ENCODE results near the gene ATP8A2.

The ATP8A2 gene

GRCh38 chr13:26021956-26022355, 650.2 kb downstream of the ATP8A2 start:
- TF ChIP-seq, protein P1, sequence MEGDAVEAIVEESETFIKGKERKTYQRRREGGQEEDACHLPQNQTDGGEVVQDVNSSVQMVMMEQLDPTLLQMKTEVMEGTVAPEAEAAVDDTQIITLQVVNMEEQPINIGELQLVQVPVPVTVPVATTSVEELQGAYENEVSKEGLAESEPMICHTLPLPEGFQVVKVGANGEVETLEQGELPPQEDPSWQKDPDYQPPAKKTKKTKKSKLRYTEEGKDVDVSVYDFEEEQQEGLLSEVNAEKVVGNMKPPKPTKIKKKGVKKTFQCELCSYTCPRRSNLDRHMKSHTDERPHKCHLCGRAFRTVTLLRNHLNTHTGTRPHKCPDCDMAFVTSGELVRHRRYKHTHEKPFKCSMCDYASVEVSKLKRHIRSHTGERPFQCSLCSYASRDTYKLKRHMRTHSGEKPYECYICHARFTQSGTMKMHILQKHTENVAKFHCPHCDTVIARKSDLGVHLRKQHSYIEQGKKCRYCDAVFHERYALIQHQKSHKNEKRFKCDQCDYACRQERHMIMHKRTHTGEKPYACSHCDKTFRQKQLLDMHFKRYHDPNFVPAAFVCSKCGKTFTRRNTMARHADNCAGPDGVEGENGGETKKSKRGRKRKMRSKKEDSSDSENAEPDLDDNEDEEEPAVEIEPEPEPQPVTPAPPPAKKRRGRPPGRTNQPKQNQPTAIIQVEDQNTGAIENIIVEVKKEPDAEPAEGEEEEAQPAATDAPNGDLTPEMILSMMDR (conservative IDR thresholded peaks at IDR 0.05; ENCODE audit: control insufficient read depth, insufficient read depth, low read depth, low read length) = no peak
- DNase-seq (ENCODE audit: low read depth) = no peak
- no peak overlapping the region for H3K4me3 ChIP-seq (ENCODE audit: control insufficient read depth, low read depth, low read length)

DNA sequence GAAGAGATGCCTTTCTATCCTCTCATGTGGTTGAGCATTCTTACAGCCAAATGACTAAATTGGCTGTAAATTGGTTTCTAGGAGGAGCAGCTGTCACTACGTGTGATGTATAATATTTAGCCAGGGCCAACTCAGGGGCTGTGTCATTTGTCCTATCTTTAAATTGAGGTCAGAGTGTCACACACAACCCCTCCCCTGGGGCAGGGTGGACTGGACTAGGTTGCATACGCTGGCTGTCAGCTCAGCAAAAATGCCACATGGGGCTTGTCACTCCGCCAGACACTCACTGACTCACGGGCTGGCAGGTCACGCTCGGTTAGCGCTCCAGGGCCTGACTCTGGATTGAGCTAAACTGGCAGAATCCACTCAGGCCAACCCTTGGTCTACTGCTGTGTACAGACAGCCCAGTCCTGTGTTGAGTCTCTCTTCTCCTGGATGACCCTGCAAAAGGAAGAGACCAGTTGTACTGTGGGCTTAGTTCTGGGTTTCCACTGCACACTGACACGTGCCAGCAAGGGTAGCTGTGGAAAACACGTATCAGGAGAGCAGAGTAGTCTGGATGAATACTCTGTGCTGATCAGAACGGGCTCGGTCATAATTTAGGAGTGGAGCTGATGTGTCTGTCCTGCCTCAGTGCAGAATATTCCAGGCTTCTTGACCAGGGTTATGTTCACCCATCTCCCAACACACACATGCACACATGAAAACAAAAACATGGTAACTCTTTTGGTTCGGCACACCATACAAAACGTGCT, 650.9 kb downstream of the ATP8A2 start:
- no peak overlapping the region for H3K4me3 ChIP-seq (ENCODE audit: control insufficient read depth, low read depth, low read length)
- peak; percentile 10 for DNase-seq (ENCODE audit: low read depth)
- TF ChIP-seq, protein P1 (conservative IDR thresholded peaks at IDR 0.05; ENCODE audit: control insufficient read depth, insufficient read depth, low read depth, low read length) = no peak

DNA sequence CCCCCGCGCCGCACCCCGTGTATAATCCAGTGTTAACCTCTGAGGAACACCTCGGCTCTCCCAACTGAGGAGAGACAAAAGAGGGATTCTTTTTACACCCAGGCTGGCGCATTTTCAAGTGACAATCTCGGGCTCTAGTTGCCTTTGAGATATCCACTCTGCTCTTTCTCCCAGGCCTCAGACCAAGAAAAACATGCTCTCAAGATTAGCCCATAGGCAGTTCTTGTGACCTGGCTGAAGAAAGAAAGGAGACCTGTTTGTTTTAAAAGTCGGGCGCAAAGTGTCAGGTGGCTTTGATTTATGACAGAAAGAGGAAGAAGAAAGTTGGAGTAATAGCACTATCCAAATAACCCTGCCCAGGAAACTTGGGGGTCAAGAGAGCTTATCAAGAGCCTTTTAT, 652.8 kb downstream of the ATP8A2 start:
- no peak overlapping the region for H3K4me3 ChIP-seq (ENCODE audit: control insufficient read depth, low read depth, low read length)
- DNase-seq (ENCODE audit: low read depth) = no peak
- TF ChIP-seq, protein P1 (conservative IDR thresholded peaks at IDR 0.05; ENCODE audit: control insufficient read depth, insufficient read depth, low read depth, low read length) = no peak

GRCh38 chr13:26025196-26025595, 653.4 kb downstream of the ATP8A2 start:
- DNase-seq (ENCODE audit: low read depth) = no peak
- H3K4me3 ChIP-seq (ENCODE audit: control insufficient read depth, low read depth, low read length) = no peak overlapping the region
- TF ChIP-seq, protein P1 (conservative IDR thresholded peaks at IDR 0.05; ENCODE audit: control insufficient read depth, insufficient read depth, low read depth, low read length) = no peak

DNA sequence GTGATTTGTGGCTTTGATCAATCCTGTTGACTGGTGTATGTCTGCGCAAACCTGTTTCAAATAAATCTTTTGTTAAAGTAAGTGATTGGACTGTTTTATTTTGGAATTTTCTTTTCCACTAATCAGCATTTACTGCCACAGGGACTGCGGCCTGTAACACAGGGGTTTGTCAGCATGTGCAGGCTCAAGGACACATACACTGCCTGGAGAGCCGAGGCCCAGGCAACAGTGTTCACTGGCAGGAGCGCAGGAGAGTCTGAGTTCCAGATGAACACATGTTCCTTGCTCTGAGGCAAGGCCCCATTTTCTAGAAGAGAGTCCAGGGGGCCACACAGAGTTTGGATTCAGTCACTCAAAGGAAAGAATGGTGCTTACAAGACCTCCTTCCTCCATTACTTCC, 654.0 kb downstream of the ATP8A2 start:
- TF ChIP-seq, protein P1 (conservative IDR thresholded peaks at IDR 0.05; ENCODE audit: control insufficient read depth, insufficient read depth, low read depth, low read length) = no peak
- DNase-seq (ENCODE audit: low read depth) = no peak
- H3K4me3 ChIP-seq (ENCODE audit: control insufficient read depth, low read depth, low read length) = no peak overlapping the region

- DNase-seq (ENCODE audit: low read depth) = no peak
- TF ChIP-seq, protein P1 (conservative IDR thresholded peaks at IDR 0.05; ENCODE audit: control insufficient read depth, insufficient read depth, low read depth, low read length) = no peak
- no peak overlapping the region for H3K4me3 ChIP-seq (ENCODE audit: control insufficient read depth, low read depth, low read length)
Measured at GRCh38 chr13:26026211-26026610, 654.4 kb downstream of the ATP8A2 start.
